OCI-LY3 (cell line): ENCODE results near the gene PLCB2.

ENCODE experiments used
- EZH2phosphoT487 ChIP-seq: fragments of 200-600 bp; shearing (Covaris generic); IDR thresholded peaks from 2 replicates; pipeline ENCODE4 v1.6.1; 2018; ENCODE audit warnings: antibody characterized with exemption, mixed run types, low read depth
- TF ChIP-seq, protein P1 (sequence below): fragments of 200-600, 300-600 bp; sonication (generic); IDR thresholded peaks from 2 replicates; pipeline ENCODE4 v1.5.1; 2014; ENCODE audit warnings: antibody characterized with exemption, low read length, low read depth

DNA sequence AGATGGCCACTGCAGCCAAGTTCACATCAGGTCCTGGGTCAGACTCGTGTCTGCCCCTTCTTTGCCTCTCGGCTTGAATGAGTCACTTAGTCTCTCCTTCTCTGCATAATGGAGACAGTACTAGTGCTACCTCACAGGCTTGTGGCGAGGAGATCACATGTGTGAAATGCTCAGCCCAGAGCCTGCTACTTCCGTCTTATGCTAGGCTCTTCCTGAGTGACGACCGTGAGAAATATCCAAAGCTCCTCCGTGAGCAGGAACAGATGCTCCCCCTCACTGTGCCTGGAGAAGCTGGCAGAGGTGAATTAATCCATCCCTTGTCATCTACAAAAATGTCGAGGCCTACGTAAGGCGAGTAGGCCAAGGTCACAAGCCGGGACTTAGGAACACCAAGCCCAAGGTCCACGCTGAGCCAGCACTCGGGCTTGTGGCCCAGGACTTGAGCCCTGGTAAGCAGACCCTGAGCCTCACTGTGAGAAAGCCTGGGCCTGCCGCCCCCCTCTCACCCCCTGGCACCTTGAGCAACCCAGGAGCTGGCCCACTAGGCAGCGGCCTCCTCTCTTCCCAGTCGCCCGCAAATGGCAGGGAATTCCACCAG is 51.0 kb downstream of the PLCB2 start:
- TF ChIP-seq, protein P1, sequence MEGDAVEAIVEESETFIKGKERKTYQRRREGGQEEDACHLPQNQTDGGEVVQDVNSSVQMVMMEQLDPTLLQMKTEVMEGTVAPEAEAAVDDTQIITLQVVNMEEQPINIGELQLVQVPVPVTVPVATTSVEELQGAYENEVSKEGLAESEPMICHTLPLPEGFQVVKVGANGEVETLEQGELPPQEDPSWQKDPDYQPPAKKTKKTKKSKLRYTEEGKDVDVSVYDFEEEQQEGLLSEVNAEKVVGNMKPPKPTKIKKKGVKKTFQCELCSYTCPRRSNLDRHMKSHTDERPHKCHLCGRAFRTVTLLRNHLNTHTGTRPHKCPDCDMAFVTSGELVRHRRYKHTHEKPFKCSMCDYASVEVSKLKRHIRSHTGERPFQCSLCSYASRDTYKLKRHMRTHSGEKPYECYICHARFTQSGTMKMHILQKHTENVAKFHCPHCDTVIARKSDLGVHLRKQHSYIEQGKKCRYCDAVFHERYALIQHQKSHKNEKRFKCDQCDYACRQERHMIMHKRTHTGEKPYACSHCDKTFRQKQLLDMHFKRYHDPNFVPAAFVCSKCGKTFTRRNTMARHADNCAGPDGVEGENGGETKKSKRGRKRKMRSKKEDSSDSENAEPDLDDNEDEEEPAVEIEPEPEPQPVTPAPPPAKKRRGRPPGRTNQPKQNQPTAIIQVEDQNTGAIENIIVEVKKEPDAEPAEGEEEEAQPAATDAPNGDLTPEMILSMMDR = no peak
- no peak for TF ChIP-seq EZH2phosphoT487
